HL-60 (cell line): Measurements from ENCODE around the gene CYSRT1.

Experiments
- DNase-seq, 2 experiments: peaks; one replicate each; pipeline ENCODE4 v3.0.0-alpha.2; 2010 to 2020; ENCODE audit warnings: low read depth in 1 of 2, low spot score in 1 of 2
- H3K27ac ChIP-seq: fragments of 250-450 bp; sonication (Bioruptor Pico); replicated peaks from 2 replicates; pipeline ENCODE4 v1.5.1; 2020; ENCODE audit warnings: mild to moderate bottlenecking, moderate library complexity
- H3K27me3 ChIP-seq: fragments of 250-450 bp; sonication (Bioruptor Pico); 2 replicates; pipeline ENCODE4 v1.5.1; 2021; ENCODE audit warnings: mild to moderate bottlenecking, moderate library complexity; ENCODE audit not compliant: insufficient read depth, poor library complexity, severe bottlenecking
- H3K4me3 ChIP-seq: replicated peaks from 2 replicates; pipeline ENCODE4 v1.5.1; 2011; ENCODE audit warnings: mild to moderate bottlenecking, control low read depth, low read length; ENCODE audit not compliant: insufficient read depth
- CTCF ChIP-seq: IDR thresholded peaks from one replicate; pipeline ENCODE4 v1.5.1; 2011; ENCODE audit warnings: low read length, control low read depth, inconsistent platforms; ENCODE audit not compliant: insufficient read depth
- GABPA ChIP-seq: IDR thresholded peaks from 2 replicates; pipeline ENCODE4 v1.6.1; 2012; ENCODE audit warnings: low read depth
- POLR2AphosphoS5 ChIP-seq: IDR thresholded peaks from 2 replicates; pipeline ENCODE4 v1.6.1; 2012; ENCODE audit warnings: low read depth
- REST ChIP-seq: IDR thresholded peaks from 2 replicates; pipeline ENCODE4 v1.6.1; 2012; ENCODE audit warnings: low read depth; ENCODE audit not compliant: insufficient replicate concordance
- SPI1 ChIP-seq: IDR thresholded peaks from 2 replicates; pipeline ENCODE4 v1.6.1; 2012; ENCODE audit warnings: low read depth, mild to moderate bottlenecking, borderline replicate concordance

Gene CYSRT1

GRCh38 chr9:137193771-137194170 lies 31.2 kb upstream of the CYSRT1 start:
- no peak for DNase-seq
- no peak overlapping the region for H3K4me3 ChIP-seq
- no peak overlapping the region for H3K27ac ChIP-seq
- no peaks in the 10 kb centered on the region for H3K27me3 ChIP-seq
- TF ChIP-seq SPI1 (no peak), REST (no peak), CTCF (no peak), GABPA (no peak), POLR2AphosphoS5 (no peak)

GRCh38 chr9:137194388-137194787 lies 30.6 kb upstream of the CYSRT1 start:
- Histone ChIP-seq H3K27ac (no peak overlapping the region), H3K27me3 (no peaks in the 10 kb centered on the region), H3K4me3 (no peak overlapping the region)
- TF ChIP-seq POLR2AphosphoS5 (no peak), REST (no peak), GABPA (no peak), CTCF (no peak), SPI1 (no peak)
- DNase-seq, result no peak

GRCh38 chr9:137194909-137195308 lies 30.1 kb upstream of the CYSRT1 start:
- TF ChIP-seq REST, result no peak
- TF ChIP-seq GABPA, result no peak
- TF ChIP-seq POLR2AphosphoS5, result no peak
- TF ChIP-seq CTCF, result no peak
- TF ChIP-seq SPI1, result no peak
- no peak overlapping the region for H3K27ac ChIP-seq
- no peak for DNase-seq

More at GRCh38 chr9:137194909-137195308, 30.1 kb upstream of the CYSRT1 start:
- Histone ChIP-seq H3K4me3 (no peak overlapping the region), H3K27me3 (no peaks in the 10 kb centered on the region)
